GM12865 (cell line): Measurements from ENCODE around the gene CCDC121.

Experiments used
- DNase-seq: peaks from one replicate; pipeline ENCODE4 v3.0.0; 2010; ENCODE audit warnings: low read depth
- H3K4me3 ChIP-seq: 2 replicates; pipeline ENCODE4 v1.5.1; 2011; ENCODE audit warnings: mild to moderate bottlenecking, low read depth, low read length, control low read depth
- TF ChIP-seq, protein P1 (sequence below): IDR thresholded peaks from 2 replicates; pipeline ENCODE4 v1.5.1; 2011; ENCODE audit warnings: low read length, control low read depth, low read depth, inconsistent platforms; ENCODE audit not compliant: insufficient read depth; ENCODE audit errors: missing control alignments

Gene CCDC121

DNA sequence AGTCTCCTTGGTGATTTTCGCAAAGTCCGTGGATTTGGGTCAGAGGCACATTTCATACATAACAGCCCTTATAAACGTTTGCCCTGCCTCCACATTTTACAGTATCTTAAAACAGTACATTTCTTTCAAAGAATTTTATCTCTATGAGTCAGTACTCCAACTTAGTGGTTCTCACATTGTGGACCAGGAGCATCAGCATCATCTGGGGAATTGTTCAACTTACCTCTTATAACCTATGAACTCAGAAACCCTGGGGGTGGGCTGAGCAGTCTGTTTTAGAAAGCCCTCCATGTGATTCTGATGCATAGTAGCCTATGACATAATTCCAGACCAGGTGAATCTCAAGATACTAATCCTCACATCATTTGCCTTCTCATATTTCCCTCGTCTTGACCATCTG is 22.2 kb upstream of the CCDC121 start:
- no peak for DNase-seq
- H3K4me3 ChIP-seq, result no peak overlapping the region
- TF ChIP-seq, protein P1, sequence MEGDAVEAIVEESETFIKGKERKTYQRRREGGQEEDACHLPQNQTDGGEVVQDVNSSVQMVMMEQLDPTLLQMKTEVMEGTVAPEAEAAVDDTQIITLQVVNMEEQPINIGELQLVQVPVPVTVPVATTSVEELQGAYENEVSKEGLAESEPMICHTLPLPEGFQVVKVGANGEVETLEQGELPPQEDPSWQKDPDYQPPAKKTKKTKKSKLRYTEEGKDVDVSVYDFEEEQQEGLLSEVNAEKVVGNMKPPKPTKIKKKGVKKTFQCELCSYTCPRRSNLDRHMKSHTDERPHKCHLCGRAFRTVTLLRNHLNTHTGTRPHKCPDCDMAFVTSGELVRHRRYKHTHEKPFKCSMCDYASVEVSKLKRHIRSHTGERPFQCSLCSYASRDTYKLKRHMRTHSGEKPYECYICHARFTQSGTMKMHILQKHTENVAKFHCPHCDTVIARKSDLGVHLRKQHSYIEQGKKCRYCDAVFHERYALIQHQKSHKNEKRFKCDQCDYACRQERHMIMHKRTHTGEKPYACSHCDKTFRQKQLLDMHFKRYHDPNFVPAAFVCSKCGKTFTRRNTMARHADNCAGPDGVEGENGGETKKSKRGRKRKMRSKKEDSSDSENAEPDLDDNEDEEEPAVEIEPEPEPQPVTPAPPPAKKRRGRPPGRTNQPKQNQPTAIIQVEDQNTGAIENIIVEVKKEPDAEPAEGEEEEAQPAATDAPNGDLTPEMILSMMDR, result no peak

DNA sequence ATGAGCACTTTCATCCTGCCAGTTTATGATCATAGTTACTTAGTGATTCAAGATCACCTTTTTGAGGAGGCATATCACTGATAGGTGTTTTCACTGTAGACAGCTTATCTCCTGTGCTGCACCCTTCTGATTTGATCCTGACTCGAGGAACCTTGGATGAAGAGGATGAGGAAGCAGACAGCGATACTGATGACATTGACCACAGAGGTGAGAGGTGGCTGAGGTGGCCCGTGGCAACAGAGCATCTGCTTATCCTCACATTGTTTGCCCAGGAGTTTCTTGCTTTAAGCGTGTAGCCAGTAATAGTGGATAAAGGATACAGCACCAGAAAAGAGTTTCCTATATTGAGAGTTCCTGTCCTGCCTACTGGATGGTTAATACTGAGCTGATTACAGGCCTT is 18.9 kb upstream of the CCDC121 start:
- no peak overlapping the region for H3K4me3 ChIP-seq
- no peak for DNase-seq
- TF ChIP-seq, protein P1, result no peak

DNA sequence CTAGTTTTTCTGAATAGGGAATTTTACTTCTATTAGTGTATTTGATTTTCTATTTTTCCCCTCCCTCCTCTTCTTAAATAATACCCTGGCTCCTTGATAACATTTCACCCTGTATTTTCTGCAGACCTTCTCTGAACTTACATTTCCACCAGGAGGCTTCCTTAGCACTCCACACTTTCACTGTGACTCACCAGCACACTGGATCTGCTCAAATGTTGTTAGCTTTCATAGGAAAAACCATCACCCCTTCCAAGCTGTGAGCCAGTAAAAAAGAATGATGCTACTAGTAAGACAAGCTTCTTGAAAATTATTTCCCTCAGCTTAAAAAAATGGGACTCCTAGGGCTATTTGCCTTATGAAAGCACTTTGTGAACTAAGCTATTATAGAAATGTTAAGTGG is 18.5 kb upstream of the CCDC121 start:
- no peak for DNase-seq
- no peak overlapping the region for H3K4me3 ChIP-seq
- TF ChIP-seq, protein P1, result no peak

DNA sequence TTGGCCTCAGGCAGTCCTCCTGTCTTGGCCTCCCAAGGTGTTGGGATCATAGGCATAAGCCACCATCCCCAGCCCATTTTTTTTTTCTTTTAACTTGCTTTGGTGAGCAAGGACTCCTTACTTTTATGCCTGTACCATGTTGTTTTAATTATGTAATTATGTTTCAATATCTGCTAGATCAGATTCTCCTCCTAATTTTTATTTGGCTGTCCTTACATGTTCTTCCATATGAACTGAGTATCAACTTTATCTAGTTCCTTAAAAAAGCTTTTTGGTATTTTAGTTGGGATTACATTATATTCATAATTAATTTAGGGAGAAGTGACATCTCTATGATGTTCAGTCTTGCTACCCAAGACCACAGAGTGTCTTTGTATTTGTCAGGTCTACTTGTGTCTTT is 16.4 kb upstream of the CCDC121 start:
- no peak overlapping the region for H3K4me3 ChIP-seq
- TF ChIP-seq, protein P1, result no peak
- DNase-seq, result no peak

DNA sequence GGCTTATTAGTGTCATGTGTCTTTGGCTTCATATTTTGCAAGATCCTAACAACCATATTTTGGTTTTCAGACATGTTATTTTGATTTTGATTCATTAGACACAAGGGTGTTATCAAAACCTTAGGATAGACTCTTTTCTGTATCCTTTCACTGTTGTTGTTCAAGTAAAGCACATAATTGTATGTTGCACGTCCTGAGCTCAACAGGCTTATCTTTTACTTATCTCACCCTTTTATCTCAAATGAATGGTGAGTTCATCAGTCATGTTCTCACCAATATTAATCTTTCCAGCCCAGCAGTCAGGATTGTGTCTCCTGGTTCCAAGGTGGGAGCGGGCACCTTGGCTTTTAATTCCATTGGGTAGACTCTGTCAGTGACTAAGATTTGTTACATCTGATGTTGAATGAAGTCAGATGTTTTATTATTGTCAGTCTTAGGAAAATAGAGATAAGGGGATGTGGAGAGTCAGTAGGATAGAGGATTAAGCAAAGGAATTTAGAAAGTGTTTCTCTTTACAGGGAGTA is 12.0 kb upstream of the CCDC121 start:
- no peak for DNase-seq
- H3K4me3 ChIP-seq, result no peak overlapping the region
- TF ChIP-seq, protein P1, result no peak

DNA sequence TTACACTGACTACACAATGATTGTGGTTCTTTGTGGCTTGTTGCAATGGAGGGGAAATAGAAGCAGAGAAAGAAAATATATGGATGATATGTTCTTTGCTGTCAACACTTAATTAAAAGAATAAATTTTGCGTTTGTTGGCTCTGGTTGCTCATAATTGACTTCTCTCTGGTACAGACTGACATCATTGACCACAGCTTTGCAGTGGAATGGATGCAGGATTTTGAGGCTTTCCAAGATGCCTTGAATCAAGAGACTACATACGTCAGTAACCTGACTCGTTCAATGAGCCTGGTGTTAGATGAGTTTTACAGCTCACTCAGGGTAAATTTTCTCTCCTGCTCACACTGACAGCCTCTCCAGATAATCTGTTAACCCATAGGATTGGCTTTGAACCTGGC is 9.9 kb upstream of the CCDC121 start:
- no peak for DNase-seq
- H3K4me3 ChIP-seq, result no peak overlapping the region
- TF ChIP-seq, protein P1, result no peak

DNA sequence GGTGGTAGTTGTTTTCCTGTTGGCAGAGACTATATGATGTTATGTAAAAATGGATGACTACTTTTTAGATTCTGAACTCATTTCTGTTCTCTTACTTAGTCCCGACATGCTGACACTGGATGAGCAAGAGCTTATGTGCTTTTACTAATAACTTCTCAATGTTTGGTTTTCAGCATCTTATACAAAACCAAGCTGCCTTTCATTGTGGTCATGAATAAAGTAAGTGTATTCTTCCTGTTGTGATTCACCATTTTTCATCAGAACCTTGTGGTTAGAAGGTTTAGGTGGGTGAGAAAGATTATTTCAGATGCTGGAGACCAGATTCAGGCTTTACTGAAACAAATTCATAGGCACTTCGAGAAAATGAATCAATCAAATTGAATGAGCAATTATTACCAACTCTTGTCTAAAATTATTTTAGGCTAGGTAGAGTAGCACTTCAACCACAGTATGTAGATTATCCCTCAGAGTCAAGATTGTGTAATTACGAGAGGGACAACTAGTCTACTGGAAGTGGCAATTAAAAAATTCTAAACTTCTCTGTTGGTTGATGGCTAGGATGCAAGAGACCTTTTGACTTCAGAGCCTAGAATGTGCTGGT is 9.3 kb upstream of the CCDC121 start:
- DNase-seq, result no peak
- TF ChIP-seq, protein P1, result no peak
- no peak overlapping the region for H3K4me3 ChIP-seq
